Peyer's patch (tissue), 4 donors: Measurements from ENCODE around the gene PACS2.

ENCODE experiments used
- POLR2A ChIP-seq, 2 donors: fragments of 450-650 bp; IDR thresholded peaks; one replicate each; pipeline ENCODE4 v1.5.1; 2017; ENCODE audit warnings: antibody characterized with exemption in 2 of 2, mild to moderate bottlenecking in 2 of 2, moderate library complexity in 2 of 2
- TF ChIP-seq, protein P1 (sequence below), 6 experiments: fragments of 450-650 bp in 4 of 6; fragments of 200-600 bp in 2 of 6; sonication (generic) in 1 of 6; IDR thresholded peaks; one replicate each; pipeline ENCODE4 v1.5.1; 2017 to 2019; ENCODE audit warnings: antibody characterized with exemption in 6 of 6, mild to moderate bottlenecking in 3 of 6, moderate library complexity in 1 of 6

DNA sequence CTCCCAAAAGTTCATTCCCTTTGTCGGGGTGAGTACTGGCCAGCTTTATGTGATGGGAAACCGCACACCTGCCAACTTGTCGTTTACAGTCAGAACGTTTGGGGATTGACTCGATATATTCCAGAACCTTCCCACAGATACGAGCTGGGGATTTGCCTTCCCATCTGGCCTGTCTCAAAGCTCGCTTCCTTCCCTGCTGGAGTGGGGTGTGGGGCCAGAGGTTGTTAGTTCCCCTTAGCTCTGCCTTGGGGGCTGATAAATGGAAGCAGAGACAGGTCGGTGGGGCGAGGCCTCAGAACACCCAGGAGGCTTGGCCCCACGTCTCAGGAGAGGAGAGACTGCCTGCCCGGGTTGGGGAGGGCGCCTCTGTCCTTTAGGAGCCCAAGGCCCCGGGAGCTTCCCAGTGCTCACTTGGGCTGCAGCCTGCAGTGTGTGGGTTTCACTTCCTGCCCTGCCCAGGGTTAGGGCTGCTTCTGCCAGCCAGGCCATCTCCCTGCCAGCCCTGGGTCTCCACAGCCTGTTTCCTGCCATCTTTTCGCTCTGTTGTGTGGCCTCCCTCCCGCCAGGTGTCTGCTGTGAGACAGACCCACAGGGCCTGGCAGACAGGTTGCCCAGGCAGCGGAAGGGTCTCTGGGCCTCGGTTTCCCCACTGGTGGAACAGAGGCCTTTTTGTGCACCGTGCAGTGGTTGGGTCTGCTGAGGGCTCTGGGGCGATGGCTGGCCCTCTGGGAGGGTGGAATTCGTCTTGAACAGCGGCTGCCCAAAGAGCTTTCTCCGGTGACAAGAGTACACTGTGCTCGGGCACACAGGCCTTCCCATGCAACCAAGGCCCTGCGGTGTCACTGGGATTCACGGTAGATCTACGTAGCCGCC, 75.7 kb downstream of the PACS2 start:
- no peak for TF ChIP-seq POLR2A (IDR thresholded peaks at IDR 0.05)
- TF ChIP-seq, protein P1, sequence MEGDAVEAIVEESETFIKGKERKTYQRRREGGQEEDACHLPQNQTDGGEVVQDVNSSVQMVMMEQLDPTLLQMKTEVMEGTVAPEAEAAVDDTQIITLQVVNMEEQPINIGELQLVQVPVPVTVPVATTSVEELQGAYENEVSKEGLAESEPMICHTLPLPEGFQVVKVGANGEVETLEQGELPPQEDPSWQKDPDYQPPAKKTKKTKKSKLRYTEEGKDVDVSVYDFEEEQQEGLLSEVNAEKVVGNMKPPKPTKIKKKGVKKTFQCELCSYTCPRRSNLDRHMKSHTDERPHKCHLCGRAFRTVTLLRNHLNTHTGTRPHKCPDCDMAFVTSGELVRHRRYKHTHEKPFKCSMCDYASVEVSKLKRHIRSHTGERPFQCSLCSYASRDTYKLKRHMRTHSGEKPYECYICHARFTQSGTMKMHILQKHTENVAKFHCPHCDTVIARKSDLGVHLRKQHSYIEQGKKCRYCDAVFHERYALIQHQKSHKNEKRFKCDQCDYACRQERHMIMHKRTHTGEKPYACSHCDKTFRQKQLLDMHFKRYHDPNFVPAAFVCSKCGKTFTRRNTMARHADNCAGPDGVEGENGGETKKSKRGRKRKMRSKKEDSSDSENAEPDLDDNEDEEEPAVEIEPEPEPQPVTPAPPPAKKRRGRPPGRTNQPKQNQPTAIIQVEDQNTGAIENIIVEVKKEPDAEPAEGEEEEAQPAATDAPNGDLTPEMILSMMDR (IDR thresholded peaks at IDR 0.05) = no peak
